ELF-1 (cell line): ENCODE measurements around the gene GM2A.
"Not testable (repeated sequence)": the region's sequence is repeated elsewhere in the genome, so short reads cannot be mapped to it uniquely, and the experiment has no call there.

ENCODE experiments used
- DNase-seq: peaks from one replicate; pipeline ENCODE4 v3.0.0-alpha.2; 2016; ENCODE audit warnings: low read depth, low spot score

The GM2A gene

DNA sequence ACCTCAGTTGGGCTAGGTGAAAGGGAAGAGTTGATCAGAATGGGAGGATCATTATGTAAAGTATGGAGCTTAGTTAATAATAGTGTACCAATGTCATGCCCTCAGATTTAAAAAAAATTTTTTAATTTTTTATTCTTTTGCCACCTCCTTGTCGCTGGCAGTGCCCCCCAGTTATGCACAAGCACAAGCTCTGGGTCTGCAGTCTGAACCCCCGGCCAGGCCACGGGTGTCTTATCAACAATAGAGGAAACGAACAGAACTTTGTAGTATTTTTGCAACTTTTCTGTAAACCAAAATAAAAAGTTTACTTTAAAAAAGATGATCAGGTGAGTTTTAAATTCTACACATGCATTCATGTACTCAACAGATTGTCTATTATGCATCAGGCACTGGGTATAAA is 1.4 kb upstream of the GM2A start:
- DNase-seq, result no peak

- DNase-seq, result no peak
Measured at GRCh38 chr5:151253605-151253950, 593 bp downstream of the GM2A start.

- DNase-seq, result no peak
Measured at GRCh38 chr5:151254556-151254955, 1.6 kb downstream of the GM2A start.

DNA sequence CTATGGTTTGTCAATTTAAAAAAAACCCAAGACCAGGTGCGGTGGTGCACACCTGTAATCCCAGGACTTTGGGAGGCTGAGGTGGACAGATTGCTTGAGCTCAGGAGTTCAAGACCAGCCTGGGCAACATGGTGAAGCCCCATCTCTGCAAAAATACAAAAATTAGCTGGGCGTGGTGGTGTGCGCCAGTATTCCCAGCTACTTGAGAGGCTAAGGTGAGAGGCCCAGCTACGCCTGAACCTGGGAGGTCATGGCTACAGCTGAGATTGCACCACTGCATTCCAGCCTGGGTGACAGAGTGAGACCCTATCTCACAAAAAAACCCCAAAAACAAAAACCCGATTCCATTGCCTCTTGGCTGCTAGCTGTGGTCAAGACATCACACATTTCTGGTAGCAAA is 2.0 kb downstream of the GM2A start:
- not testable (repeated sequence) for DNase-seq

DNA sequence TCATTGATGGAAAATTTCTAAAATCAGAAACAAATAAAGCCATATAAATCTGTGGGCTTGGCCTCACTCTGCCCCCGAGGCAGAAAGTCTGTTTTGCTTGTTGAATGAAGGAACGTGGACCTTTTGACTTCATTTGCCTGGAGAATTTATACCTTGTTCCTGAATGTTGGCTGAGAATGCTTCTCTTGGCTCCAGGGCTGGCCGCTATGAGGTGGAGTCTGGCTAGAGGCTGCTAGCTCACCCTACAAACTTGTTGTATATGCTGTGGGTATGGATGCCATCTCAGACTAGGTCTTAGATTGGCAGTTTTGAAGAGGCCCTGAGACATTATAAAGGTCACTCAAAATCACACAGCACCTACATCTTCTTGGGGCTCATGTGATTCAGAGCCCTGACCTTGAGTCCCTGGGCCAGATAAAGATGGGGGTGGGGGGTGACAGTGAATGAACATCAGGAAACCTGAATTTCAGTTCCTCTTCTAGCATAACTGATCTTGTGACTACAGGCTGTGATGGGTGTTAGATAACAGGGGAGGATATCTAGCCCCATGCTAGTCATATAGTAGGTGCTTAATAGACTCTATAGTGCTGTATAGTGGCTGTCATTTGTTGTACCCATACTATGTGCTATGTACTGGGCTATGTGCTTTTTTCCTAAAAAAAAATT is 2.8 kb downstream of the GM2A start:
- DNase-seq, result no peak

GRCh38 chr5:151257731-151258181 is 4.8 kb downstream of the GM2A start:
- DNase-seq, result peak; percentile 62

DNA sequence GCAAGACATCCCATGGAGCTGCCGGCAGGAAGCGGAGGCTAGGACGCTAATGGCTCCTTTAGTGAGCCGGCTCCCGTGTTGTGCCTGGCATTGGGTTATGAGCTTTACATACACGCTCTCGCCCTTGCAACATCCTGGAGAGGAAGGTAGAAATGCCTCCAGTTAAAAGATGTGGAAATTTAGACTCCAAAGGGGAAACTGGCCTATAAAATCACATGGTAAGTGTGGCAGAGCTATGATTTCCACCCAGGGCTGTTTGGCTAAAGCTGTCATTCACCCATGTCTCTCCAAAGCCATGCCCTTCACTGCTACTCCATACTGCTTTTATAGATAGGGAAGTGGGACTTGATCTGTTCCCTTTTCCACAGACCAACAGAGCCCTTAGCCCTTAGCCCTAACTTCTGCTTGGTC is 5.2 kb downstream of the GM2A start:
- DNase-seq, result no peak

DNA sequence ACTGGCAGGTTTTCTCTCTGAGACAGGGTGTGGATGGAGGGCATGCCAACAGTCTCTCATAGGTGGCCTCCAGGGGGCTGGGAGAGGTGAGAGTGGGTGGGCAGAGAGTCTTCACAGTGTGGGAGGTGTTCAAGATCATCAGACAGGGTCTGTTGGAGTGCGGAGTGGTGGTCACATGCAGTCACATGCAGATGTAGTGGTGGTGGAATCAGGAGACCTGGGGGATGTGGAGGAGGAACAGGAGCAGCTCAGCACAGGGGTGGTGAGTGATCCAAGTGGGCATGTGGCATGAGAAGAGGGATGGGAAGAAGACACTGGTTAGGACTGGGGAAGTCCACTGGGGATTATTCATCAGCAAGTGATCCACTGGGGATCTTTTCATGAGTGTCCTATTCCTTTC is 5.8 kb downstream of the GM2A start:
- DNase-seq, result no peak

GRCh38 chr5:151259931-151260330 is 6.9 kb downstream of the GM2A start:
- DNase-seq, result no peak

GRCh38 chr5:151262532-151262931 is 9.5 kb downstream of the GM2A start:
- DNase-seq, result no peak

GRCh38 chr5:151264113-151264512 is 11.1 kb downstream of the GM2A start:
- DNase-seq, result no peak

GRCh38 chr5:151267491-151268260 is 14.7 kb downstream of the GM2A start:
- DNase-seq, result peak; percentile 45

DNA sequence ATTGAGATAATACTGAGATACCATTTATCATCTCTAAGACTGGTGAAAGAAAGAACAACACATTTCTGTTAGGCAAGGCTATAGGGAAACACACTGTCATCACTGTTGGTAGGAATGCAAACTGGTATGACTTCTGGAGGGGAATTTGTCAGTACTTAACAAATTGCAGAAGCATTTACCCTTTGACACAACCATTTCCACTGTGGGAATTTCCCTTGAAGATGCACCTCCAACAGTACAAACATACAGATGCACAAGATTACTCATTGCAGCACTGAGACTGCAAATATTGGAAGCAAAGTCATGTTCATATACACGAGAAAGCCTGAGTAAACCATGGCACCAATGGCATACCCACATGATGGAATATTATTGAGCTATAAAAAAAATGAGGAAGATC is 17.6 kb downstream of the GM2A start:
- DNase-seq, result no peak

- no peak for DNase-seq
Measured at GRCh38 chr5:151271336-151271735, 18.4 kb downstream of the GM2A start.

DNA sequence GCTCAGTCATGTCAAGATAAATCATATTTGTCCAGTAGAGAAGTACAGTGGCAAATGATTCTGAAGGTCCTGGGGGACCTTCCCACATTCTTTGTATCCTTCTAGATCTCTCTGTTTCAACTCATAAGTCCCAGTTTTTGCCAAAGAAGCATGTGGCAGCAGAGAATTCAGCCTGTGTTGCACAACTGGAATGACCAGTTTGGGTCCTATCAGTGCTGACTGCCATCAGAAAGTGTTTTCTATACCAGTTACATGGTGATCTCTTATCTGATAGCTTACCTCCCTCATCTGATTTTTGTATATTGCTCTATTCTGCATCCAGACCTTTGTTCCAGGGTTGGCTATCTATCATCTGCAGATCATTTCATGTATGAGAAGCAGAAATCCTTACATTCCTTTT is 21.7 kb downstream of the GM2A start:
- DNase-seq, result no peak

DNA sequence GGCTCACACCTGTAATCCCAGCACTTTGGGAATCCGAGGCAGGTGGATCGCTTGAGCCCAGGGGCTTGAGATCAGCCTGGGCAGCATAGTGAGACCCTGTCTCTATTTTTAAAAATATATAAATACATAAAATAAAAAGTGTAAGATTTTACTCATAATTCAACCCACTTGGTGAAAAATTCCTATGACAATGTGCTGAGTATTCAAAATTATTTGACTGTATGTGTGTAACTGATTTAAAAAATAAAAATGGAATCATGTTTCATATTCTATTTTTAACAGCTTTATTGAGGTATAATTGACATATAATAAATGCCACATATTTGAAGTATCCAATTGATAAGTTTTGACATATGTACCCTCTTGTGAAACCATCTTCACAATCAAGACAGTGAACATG is 22.8 kb downstream of the GM2A start:
- DNase-seq, result no peak

DNA sequence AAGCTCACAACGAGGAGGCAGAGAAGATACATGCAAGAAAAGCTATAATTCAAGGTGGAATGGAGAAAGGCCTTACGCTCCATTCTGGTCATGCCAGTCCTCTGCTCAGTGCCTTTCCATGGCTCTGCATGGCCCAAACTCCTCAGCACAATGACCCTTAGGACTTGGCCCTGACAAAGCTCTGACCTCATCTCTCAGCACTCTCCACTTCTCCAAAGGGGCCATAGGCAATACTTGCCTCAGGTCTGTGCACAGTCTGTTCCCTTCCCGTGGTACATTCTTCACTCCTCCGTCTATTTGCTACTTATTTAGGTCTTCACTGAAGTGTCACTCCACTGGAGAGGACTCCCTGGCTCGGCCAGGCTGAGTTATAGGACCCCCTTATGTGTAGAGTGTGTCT is 25.9 kb downstream of the GM2A start:
- DNase-seq, result no peak

DNA sequence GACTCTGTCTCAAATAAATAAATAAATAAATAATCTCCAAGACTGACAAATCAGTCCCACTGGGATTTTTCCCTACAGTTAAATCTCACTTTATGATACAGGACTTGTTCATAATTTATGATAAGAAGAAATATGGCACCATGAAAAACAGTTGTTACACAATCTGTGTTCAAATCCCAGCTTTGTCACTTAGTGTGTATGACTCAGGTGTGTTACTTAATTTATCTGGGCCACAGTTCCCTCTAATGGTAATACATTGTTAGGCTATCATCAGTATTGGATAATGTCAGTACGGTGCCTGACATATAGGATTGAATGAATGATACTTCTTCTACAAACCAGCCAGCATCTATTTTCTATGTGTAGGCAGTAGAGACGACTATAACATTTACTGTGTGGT is 27.5 kb downstream of the GM2A start:
- no peak for DNase-seq

DNA sequence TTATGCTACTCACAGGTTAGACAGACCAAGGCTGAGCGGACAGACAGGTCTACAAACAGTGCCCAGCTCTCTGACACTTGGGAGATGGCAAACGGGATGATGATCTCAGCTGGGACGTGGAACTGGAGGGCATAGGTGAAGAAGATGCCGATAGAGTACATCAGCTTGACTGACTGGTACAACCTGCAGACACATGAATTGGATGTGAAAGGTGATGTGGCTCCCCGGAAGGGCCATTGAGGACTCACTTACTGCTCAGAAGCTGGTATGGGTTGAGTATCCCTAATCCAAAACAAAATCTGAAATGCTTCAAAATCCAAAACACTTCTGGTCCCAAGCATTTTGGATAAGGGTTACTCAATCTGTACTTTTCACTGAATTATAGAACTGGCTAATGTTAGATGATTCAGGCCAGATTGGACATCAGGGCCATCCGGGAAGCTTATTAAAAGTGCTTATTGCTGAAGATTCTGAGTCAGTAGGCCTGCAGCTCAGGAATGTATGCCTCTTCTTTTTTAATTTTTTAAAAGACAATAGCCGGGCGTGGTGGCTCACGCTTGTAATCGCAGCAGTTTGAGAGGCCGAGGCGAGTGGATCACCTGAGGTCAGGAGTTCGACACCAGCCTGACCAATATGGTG is 28.1 kb downstream of the GM2A start:
- DNase-seq, result no peak

- DNase-seq, result no peak
Measured at GRCh38 chr5:151283120-151283825, 30.3 kb downstream of the GM2A start.

DNA sequence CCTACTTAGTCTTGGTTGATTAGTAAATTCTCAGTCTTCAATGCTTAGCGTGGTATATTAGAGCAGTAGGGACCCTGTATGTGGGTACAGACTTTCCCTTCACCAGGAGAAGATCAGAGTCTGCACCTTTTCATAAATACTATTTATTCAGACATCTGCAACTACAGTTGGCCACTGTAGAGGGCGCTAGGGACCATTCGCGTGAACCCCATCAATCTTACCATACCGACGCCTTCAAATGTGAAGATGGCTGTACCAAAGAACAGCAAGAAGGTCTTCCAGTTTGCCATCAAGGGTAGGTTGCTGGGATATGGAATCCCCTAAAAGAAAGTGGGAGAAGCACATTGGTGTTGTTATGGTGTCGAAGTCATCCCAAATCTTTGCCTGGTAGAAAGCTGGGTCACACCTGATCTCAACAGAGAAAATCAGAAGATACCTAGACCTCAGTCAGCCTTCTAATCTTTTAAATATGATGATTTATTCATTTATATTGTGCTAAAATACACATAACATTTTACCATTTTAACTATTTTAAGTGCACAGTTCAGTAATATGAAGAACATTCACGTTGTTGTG is 31.5 kb downstream of the GM2A start:
- no peak for DNase-seq

GRCh38 chr5:151285683-151286082 is 32.7 kb downstream of the GM2A start:
- DNase-seq, result peak; percentile 58
